Chondrocyte (in vitro differentiated cells): ENCODE results near the gene GAP43. TPM values are rescaled to one million over a fixed set of nuclear protein-coding genes. Genes with fewer than 3 reads are reported as not detected.
A peak's percentile ranks its signal among the peaks of the same experiment; 100 is the strongest.

ENCODE experiments used
- DNase-seq: peaks from one replicate; pipeline ENCODE4 v3.0.0; 2021; ENCODE audit warnings: mixed read lengths, low spot score
- H3K27ac Mint-ChIP-seq: one replicate; pipeline ENCODE4 v1.8.0; 2021; ENCODE audit warnings: mild to moderate bottlenecking, moderate library complexity, mixed read lengths; ENCODE audit not compliant: unreplicated experiment
- H3K27me3 Mint-ChIP-seq: 2 replicates; pipeline ENCODE4 v1.8.0; 2021; ENCODE audit warnings: low read depth, mixed read lengths
- H3K36me3 Mint-ChIP-seq: 2 replicates; pipeline ENCODE4 v1.8.0; 2021; ENCODE audit warnings: low read depth, mixed read lengths
- H3K4me1 Mint-ChIP-seq: 2 replicates; pipeline ENCODE4 v1.8.0; 2021; ENCODE audit warnings: low read depth, mild to moderate bottlenecking, mixed read lengths
- H3K4me3 Mint-ChIP-seq: one replicate; pipeline ENCODE4 v1.8.0; 2021; ENCODE audit warnings: mild to moderate bottlenecking, moderate library complexity, mixed read lengths; ENCODE audit not compliant: unreplicated experiment
- H3K9me3 Mint-ChIP-seq: 2 replicates; pipeline ENCODE4 v1.8.0; 2021; ENCODE audit warnings: low read depth, mixed read lengths
- CTCF ChIP-seq: fragments of 200-600 bp; sonication (generic); IDR thresholded peaks from 2 replicates; pipeline ENCODE4 v1.5.0; 2021; ENCODE audit warnings: antibody characterized with exemption, mild to moderate bottlenecking, moderate library complexity
- total RNA-seq: library from RNA; stranded (reverse); gene quantifications from 3 replicates; pipeline ENCODE4 v1.2.1, GENCODE V29; 2021

Gene GAP43
- total RNA-seq, 1 donor from 2014 or later, result 3.6 TPM

- H3K9me3 Mint-ChIP-seq, result peaks cover 6% of the 10 kb centered on the region
- TF ChIP-seq CTCF, result no peak
- H3K27ac Mint-ChIP-seq, result no peak overlapping the region
- no peaks in the 10 kb centered on the region for H3K4me1 Mint-ChIP-seq
- peak; percentile 63 for DNase-seq
- no peak overlapping the region for H3K4me3 Mint-ChIP-seq
- H3K36me3 Mint-ChIP-seq, result no peaks in the 10 kb centered on the region
- no peaks in the 10 kb centered on the region for H3K27me3 Mint-ChIP-seq
These were observed 21.1 kb upstream of the GAP43 start for GRCh38 chr3:115602194-115602593.

- Mint-ChIP-seq H3K27me3 (no peaks in the 10 kb centered on the region), H3K4me3 (no peak overlapping the region), H3K9me3 (peaks cover 14% of the 10 kb centered on the region), H3K36me3 (peaks cover 2% of the 10 kb centered on the region), H3K27ac (no peak overlapping the region), H3K4me1 (no peaks in the 10 kb centered on the region)
- TF ChIP-seq CTCF, result no peak
- DNase-seq, result no peak
These were observed 11.7 kb upstream of the GAP43 start for GRCh38 chr3:115611630-115612029.

GRCh38 chr3:115615001-115615814 is 8.1 kb upstream of the GAP43 start:
- Mint-ChIP-seq H3K36me3 (no peaks in the 10 kb centered on the region), H3K4me1 (no peaks in the 10 kb centered on the region), H3K27ac (no peak overlapping the region), H3K9me3 (peaks cover 16% of the 10 kb centered on the region), H3K27me3 (no peaks in the 10 kb centered on the region), H3K4me3 (no peak overlapping the region)
- DNase-seq, result no peak
- no peak for TF ChIP-seq CTCF

GRCh38 chr3:115616461-115616860 is 6.8 kb upstream of the GAP43 start:
- no peak overlapping the region for H3K27ac Mint-ChIP-seq
- TF ChIP-seq CTCF, result no peak
- DNase-seq, result no peak
- no peaks in the 10 kb centered on the region for H3K36me3 Mint-ChIP-seq
- H3K4me3 Mint-ChIP-seq, result no peak overlapping the region
- no peaks in the 10 kb centered on the region for H3K4me1 Mint-ChIP-seq
- H3K27me3 Mint-ChIP-seq, result no peaks in the 10 kb centered on the region
- peaks cover 16% of the 10 kb centered on the region for H3K9me3 Mint-ChIP-seq

- H3K4me1 Mint-ChIP-seq, result no peaks in the 10 kb centered on the region
- peaks cover 6% of the 10 kb centered on the region for H3K9me3 Mint-ChIP-seq
- H3K36me3 Mint-ChIP-seq, result no peaks in the 10 kb centered on the region
- no peak overlapping the region for H3K27ac Mint-ChIP-seq
- TF ChIP-seq CTCF, result no peak
- no peak overlapping the region for H3K4me3 Mint-ChIP-seq
- no peaks in the 10 kb centered on the region for H3K27me3 Mint-ChIP-seq
- no peak for DNase-seq
These were observed 5.7 kb upstream of the GAP43 start for GRCh38 chr3:115617591-115617990.
